NCI-H146 (cell line): ENCODE data around the gene DNMT3B.
"Not testable (repeated sequence)": the region's sequence is repeated elsewhere in the genome, so short reads cannot be mapped to it uniquely, and the experiment has no call there.

ENCODE experiments used
- DNase-seq: peaks from one replicate; lab custom pipeline; 2025; lab: John Stamatoyannopoulos, UW

The DNMT3B gene

DNA sequence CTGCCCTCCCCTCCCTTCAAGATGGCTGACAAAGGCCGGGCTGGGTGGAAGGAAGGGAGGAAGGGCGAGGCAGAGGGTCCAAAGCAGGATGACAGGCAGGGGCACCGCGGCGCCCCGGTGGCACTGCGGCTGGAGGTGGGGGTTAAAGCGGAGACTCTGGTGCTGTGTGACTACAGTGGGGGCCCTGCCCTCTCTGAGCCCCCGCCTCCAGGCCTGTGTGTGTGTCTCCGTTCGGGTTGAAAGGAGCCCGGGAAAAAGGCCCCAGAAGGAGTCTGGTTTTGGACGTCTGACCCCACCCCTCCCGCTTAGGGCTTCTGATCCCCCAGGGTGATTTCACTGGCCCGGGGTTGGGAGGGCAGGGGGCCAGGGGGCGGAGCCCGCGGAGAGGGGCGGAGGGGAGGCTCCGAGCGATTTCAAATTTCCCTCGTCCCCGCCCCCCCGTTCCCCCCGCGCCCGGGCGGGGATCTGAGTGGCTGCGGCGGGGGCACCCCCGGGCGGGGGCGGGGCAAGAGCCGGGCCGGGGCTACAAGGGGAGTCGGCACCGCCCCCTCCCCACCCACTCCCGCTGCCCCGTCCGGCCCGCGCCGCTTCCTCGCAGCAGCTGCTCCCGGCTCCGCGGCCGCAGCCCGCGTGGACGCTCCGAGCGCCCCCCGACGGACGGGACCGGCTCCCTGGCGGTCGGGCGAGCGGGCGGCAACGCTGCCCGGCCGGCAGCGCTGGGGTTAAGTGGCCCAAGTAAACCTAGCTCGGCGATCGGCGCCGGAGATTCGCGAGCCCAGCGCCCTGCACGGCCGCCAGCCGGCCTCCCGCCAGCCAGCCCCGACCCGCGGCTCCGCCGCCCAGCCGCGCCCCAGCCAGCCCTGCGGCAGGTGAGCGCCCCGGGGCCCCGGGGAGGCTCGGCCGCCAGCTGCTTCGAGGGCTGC, at the start of gene DNMT3B:
DNMT3B (plus strand) TSS at position 555 of the 923 bp plus-strand sequence. CDS start 17,939 bp downstream, outside the sequence.
- DNase-seq = peak; percentile 96

DNA sequence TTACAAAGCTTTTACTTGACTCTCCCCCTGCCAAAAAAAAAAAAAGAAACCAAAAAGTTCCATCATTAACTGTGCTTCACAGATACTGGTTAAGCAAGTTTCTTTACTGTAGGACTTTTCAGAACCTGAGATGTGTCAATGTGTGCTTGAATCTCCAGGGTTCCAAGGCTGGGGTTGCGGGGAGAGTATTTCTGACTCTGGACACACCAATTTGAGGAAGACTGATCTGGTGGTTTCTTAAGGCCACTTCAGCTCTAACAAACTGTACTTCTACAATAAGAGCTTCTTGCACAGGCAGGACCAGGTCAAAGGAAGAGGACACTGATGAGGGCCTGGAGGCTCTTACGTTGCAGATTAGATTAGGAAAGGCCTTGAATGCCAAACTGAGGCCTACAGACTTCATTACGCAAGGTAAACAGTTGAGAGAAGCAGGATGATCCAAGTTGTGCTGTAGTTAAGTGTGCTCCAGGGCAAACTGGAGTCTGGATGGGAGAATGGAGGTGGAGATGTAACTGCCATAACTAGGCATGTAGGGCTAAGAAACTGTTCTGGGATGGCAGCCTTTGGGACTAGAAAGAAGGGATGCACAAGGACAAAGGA, 43.3 kb upstream of the DNMT3B start:
- DNase-seq = no peak

DNA sequence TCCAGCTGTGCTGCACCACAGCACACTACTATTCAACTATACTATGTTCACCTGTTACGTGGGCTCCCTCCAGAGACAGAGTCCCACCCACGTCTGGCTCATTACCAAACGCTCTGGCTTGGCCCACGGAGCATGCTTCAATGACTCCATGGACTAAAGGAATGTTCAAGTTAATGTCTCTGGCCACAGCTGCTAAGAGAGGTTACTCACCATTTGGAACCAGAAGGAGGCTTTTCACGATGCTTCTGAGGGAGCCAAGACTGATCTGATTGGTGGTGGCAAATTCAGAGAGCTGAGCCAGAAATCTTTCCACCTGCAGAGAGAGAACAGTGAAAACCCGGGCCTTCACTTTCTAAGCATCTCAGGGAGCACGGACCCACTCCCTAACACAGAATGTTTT, 34.5 kb upstream of the DNMT3B start:
- no peak for DNase-seq

DNA sequence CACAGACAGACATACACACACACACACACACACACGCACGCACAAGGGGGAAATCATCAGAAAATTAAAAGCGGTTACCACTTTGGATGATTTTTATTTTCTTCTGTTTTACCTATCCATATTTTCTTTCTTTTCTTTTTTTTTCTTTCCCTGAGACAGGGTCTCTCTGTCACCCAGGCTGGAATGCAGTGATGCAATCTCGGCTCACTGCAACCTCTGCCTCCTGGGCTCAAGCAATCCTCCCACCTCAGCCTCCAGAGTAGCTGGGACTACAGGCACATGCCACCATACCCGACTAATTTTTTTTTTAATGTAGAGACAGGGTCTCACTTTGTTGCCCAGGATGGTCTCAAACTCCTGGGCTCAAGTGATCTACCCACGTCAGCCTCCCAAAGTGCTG, 33.8 kb upstream of the DNMT3B start:
- not testable (repeated sequence) for DNase-seq

DNA sequence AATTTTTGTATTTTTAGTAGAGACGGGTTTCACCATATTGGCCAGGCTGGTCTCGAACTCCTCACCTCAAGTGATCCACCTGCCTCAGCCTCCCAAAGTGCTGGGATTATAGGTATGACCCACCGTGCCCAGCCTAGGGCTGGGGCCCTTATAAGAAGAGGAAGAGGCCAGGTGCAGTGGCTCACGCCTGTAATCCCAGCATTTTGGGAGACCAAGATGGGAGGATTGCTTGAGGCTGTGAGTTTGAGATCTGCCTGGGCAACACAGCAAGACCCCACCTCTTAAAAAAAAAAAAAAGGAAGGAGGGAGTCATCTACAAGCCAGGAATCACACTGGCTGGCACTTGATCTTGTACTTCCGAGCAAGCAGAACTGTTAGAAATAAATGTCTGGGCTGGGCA, 32.9 kb upstream of the DNMT3B start:
- DNase-seq = not testable (repeated sequence)

DNA sequence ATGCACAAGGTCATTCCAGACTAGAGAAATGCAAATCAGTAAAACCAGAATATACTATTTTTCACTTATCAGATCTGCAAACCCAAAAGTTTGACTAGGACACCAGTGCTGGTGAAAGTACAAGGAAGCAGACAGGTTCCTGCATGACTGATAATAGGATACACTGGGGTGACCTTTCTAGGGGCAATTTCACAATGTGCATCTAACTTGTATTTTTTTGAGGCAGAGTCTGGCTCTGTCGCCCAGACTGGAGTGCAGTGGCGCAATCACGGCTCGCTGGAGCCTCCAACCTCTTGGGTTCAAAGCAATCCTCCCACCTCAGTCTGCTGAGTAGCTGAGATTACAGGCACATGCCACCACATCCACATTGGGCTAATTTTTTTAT, 30.3 kb upstream of the DNMT3B start:
- DNase-seq = no peak

DNA sequence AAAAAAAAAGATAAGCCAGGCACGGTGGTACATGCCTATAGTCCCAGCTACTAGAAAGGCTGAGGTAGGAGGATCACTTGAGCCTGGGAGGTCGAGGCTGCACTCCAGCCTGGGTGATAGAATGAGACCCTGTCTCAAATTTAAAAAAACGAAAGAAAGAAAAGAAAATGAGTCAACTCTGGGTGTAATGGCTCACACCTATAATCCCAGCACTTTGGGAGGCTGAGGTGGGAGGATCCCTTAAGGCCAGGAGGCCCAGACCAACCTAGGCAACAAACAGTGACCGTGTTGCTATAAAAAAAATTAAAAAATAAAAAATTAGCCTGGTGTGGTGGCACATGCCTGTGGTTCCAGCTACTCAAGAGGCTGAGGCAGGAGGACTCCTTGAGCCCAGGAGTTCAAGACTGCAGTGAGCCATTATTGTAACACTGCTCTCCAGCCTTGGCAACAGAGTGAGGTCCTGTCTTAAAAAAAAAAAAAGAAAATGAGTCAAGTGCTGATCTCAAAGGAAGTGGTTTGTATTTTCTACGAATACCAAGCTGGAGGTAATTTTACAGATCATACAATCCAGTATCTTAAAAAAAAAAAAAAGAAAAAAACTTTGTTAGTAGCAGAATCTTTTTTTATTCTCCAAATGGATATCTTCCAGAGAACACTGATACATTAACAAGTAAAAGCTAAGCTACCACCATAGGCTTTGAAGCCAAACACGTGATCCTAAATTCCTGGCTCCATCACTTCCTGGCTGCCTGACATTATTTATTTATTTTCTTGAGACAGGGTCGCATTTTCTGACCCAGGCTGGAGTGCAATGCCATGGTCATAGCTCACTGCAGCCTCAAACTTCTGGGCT, 24.6 kb upstream of the DNMT3B start:
- no peak for DNase-seq

DNA sequence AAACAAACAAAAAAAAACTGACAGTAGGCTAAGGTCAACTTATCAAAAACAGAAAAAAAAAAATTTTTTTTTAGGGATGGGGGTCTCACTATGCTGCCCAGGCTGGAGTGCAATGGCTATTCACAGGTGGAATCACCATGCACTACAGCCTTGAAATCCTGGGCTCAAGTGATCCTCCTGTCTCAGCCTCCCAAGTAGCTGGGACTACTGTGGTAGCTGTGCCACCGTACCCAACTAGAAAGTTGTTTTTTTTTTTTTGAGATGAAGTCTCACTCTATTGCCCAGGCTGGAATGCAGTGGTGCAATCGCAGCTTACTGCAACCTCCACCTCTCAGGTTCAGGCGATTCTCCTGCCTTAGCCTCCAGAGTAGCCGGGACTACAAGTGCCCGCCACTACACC, 21.0 kb upstream of the DNMT3B start:
- no peak for DNase-seq

DNA sequence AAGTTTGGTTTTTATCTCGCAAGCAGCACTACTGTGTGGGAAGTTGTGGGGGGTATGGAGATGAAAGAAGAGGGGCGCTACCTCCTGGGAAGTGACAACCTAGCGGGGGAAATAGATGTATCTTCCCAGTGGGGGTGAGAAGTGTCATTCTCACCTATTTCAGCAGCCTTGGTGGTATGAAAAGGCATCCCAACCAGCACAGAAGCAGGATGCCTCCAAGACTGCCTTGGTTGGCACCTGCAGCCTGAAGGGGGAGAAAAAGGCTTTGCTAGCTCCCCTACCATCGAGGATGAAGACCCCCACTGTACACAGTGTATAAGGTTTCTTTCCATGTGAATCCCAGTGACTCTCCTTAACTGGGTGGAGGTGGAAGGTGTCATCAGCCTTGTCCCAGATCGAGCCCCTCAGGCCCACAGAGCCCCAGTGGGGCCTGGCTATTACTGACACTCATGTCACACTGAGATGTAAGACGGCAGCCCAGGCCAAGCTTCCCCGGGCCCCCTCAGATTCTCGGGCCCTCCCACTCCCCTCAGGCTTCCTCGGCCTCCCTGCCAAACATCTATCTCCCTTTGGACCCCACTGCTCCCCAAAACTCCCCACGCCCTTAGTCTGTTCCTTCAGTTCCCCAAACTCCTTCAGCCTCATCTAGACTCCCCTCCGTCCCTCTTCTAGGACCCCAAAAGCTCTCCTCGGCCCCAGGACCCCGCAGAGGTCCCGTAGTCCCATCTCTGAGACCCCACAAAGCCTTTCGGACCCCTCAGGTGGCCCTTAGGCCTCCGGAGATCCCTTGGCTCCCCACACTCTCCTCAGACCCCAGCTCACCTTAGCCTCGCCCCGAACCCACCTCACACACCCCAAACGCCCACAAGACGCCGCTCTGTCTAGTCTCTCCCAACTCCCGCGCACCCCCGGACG, 19.6 kb upstream of the DNMT3B start:
- DNase-seq = peak; percentile 38

DNA sequence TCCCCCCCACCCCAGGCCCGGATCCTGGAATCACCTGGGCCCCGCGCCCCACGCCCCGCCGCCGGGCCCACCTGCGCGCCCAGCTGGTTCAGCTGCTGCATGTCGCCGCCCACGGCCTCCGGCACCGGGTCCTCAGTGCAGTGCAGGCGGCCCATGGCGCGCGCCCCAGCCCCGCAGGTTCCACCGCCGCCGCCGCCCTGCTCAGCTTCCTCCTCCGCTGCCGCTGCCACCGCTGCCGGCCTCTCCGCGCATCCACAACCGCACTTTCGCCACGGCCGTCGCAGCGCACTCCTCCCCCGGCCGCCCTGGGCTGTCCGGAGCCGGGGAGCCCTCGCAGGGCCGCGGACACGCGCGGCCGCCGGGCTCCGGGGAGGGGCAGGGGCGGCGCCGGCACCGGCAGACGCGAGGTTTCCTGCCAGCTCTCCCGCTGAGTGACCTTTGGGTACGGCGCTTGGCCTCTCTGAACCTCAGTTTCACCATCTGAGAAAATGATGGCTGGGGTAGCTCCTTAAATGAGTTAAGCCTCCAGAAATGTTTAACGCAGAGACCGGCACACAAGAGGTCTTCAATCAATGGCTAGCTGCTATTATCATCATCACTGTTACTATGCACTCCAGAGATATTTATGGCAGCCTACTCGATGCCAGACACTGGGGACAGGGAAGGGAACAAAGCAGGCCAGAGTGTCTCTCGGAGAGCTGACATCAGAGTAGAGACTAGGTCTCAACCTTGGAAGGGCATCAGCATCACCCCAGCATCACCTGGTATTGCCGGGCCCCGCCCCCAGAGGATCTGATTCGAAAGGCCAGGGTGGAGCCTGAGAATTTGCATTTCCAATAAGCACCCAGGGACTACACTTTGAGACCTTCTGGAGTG, 18.7 kb upstream of the DNMT3B start, which contains the start of gene COMMD7:
COMMD7 (minus strand) TSS at position 231 of the 876 bp plus-strand sequence; CDS start at position 155, 76 bp downstream.
- peak; percentile 87 for DNase-seq

DNA sequence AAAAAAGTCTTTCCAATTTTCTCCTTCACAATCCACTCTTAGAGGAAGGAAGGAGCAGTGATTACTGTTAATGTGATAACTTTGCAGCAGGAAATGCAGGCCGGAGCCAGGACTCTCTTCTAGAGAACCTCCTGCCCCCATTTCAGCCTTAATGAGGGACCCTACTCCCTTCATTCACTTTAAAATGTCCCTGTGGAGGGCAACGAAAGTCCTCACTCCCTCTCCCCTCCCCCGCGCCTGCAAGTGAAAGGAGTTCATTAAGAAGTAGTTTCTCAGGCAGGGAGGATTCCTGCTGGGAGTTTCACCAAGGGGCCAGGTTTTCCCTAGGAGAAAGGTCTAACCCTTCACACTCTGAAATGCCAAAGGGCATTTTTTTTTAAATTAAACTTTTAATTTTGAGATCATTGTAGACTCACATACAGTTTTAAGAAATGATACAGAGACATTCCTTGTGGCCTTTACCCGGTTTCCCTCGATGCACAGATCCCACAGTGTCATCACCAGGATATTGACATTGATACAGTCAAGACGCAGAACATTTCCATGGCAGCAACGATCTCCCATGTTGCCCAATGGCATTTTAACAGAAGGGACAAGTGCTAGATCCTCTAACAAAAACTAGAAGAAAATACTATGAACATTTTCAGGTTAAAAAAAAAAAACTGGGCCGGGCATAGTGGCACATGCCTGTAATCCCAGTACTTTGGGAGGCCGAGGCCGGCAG, 12.1 kb upstream of the DNMT3B start:
- no peak for DNase-seq

DNA sequence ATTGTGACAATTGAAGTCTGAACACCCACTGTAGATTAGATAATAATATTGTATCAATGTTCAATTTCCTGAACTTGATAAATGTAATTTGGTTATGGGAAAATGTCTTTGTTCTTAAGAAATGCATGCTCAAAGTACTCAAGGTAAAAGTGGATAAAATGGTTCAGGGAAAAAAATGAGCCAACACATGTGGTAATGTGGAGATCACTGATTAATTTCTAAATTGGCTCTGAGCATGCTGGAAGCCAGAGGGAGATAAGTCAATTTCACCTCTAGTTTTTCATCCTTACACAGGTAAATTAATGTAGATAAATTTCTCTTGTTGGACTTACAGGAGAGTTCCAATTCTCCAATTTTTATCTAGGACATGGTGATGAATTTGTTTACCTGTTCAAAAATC, 10.9 kb upstream of the DNMT3B start:
- DNase-seq = no peak

DNA sequence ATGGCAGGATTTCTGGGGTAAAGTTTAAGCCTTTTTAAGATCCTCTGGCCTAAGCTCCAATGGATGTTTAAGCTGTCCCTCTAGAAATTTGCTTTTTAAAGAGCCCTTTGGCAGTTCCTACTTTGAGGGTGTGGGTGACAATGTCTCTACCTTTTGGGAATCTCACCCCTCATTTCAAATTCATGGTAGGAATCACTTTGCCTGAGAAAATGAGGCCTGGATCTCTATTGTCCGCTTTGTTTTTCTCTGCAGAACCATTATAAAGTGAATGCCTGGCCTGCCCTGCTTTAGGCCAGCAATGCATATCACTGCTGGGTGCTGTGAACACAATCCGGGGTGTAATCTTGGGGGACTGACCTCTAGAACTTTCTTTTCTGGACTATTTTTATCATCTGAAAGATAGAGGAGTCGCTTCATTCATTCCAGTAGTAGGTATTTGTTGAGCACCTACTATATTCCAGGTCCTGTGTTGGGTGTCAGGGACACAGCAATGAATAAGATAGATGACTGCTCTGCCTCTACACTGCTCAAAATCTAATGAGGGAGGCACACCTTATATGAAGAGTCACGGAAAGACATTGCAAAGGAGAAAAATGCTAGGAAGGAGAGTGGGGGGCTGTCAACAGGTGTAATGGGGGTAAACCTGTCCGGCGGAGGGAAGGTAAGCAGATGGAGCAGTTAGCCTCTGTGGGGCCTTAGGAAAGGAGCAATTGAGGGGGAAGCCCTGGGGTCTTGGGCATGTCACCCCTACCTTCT, 10.3 kb upstream of the DNMT3B start:
- no peak for DNase-seq

DNA sequence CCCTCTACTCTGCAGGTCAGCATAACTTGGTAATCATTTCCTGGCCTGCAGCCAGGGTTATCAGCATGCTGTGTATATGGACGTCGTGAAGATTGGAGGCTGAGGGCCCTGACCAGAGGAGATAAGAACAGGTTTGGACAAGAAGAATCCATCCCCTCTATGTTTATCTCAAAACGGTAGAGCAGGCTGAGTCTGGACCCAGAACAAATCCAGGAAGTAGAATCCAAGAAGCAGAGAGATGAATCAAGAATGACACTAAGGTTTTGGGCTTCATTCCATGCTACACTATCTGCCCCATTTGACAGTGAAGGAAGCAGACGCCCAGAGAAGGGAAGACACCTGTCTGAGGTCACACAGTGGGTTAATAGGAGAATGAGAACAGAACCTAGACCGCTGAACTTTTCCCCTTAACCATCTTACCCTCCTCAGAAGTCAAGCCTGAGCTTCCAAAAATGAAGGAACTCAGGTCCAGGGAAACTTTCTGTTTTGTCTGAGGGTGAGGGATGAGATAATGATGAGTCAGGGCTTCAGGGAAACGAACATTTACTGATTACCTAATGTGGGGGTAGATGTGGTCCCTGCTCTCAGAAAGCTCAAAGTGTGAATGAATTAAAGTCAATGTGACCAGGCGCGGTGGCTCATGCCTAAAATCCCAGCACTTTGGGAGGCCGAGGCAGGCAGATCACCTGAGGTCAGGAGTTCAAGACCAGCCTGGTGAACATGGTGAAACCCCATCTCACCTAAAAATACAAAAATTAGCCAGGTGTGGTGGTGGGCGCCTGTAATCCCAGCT, 9.5 kb upstream of the DNMT3B start:
- DNase-seq = peak; percentile 24

DNA sequence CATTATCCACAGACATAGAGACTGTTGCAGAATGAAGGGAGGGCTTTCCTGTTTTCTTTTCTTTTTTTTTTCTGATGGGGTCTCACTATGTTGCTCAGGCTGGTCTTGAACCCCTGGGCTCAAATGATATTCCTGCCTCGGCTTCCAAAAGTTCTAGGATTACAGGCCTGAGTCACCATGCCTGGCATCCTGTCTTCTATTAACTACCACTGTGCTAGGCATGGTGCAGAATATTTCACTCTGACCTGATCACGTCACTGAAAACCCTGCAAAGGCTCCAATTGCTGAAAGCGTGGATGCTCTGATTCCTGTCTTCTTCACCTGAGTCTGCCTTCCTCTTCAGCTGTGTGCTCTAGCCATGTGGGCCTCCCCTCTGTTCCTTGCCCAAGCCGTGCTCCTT, 8.5 kb upstream of the DNMT3B start:
- no peak for DNase-seq

DNA sequence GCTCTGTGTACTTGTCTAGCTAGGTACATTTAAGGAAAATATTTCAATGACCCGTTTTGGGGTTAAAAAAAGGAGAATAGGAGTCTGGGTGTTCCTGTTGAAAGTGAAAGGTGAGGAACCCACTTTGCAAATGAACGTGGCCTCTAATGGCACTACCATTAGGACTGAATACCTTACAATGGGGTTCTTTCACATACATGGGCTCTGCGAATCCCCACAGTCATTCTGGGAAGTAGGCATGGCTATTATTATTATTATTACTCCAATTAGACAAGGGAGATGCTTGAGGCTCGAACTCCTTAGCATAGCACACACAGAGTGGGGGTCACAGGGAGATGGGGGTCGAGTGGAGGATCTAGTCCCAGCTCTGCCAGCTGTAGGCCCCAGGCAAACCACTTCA, 6.0 kb upstream of the DNMT3B start:
- no peak for DNase-seq

DNA sequence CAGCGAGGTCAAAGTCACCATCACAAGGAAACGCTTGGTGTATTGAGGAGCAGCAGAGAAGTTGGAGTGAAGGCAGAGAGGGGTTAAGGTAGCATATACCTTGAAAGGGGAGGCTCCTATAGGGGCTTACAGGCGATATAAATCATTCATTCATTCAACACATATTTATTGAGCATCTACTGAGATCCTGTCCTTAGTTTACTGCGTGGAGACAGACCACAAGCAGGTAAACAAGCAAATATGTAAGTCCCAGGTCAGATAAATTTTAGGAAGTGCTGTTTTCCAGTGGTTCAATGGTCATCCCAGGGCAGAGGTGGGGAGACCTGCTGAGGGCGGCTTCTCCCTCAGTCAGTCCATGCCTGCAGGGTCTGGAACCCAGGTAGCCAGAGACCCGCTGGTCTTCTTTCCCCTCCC, 761 bp upstream of the DNMT3B start:
- no peak for DNase-seq

DNA sequence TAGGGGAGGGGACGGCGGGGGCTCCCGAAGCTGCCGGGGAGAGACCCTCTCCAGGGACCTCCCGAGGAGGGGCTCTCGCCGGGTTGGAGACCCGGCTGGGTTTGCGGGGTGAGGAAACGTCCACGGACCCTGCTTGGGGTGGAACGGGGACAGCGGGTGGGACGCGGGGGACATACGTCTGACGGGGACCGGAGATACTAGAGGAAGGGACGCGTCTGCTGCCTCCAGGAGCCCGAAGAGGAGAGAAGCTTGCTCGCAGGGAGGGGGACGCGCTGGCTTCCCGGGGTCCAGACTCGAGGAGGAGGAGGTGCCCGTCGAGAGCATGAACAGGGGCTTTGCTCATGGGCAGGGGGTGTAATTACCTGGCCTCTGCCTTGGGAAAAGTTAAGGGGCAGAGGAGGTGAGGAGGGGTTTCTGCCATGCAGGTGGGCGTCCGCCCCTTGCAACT, 593 bp downstream of the DNMT3B start:
- DNase-seq = peak; percentile 77
